ENCODE data around the gene LRRC61. TPM values are rescaled to one million over a fixed set of nuclear protein-coding genes. Genes with fewer than 3 reads are reported as not detected.

LRRC61 gene
- total RNA-seq, 2 donors from 2014 or later: 4.6 to 10.2 TPM

DNA sequence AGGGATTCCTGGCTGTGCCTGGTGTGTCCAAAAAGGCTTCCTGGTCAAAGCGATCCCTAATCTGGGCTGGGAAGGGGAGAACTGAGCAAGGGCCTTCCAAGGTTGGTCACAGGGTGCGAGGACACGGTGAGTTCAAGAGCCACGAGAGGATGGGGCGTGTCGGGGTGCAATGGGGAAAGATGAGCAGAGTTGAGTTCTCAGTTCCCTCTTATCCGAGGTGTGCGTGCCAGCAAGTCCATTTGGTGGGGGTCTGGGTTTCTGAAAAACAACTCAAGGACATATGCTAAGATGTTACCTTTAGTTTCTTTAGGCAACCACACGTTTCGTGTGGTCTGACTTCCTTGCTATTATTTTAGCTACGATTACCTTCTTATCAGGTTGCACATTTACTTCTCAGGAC lies 57.3 kb downstream of the LRRC61 start:
- DNase-seq (ENCODE audit: low spot score) (no peak), ATAC-seq (ENCODE audit: insufficient number of reproducible peaks, low FRiP score, low read depth) (no peak)
- H3K4me1 ChIP-seq (ENCODE audit: control insufficient read depth in 1 of 2, low read depth in 2 of 2): peaks cover 5 to 13% of the 10 kb centered on the region in 2 donors
- TF ChIP-seq, protein P1, sequence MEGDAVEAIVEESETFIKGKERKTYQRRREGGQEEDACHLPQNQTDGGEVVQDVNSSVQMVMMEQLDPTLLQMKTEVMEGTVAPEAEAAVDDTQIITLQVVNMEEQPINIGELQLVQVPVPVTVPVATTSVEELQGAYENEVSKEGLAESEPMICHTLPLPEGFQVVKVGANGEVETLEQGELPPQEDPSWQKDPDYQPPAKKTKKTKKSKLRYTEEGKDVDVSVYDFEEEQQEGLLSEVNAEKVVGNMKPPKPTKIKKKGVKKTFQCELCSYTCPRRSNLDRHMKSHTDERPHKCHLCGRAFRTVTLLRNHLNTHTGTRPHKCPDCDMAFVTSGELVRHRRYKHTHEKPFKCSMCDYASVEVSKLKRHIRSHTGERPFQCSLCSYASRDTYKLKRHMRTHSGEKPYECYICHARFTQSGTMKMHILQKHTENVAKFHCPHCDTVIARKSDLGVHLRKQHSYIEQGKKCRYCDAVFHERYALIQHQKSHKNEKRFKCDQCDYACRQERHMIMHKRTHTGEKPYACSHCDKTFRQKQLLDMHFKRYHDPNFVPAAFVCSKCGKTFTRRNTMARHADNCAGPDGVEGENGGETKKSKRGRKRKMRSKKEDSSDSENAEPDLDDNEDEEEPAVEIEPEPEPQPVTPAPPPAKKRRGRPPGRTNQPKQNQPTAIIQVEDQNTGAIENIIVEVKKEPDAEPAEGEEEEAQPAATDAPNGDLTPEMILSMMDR (IDR thresholded peaks at IDR 0.05): no peak
- H3K4me3 ChIP-seq: peak overlapping the region; percentile 77
- H3K36me3 ChIP-seq: no peaks in the 10 kb centered on the region
- no peak overlapping the region for H3K27ac ChIP-seq
- no peaks in the 10 kb centered on the region for H3K27me3 ChIP-seq (replicated peaks; ENCODE audit: insufficient read depth)
- no peaks in the 10 kb centered on the region for H3K9me3 ChIP-seq

DNA sequence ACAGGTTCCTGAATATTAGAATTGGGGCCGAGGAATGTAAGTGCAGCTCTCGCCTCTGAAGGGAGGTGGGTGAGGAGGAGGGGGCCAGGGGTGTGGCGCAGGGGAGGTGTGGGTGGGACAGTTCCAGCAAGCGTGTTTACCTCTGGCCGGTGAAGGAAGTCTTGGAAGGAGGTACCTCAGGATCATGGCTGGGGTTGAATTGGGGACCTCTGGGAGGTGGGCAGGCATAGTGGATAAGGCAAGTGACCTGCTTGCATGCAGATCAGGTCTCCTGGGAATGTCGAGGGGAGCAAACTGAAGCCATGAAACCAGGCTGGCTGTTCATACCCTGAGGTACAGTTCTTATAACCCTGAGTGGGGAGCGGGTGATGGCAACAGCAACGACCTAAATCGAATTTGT lies 57.9 kb downstream of the LRRC61 start:
- Histone ChIP-seq H3K27ac (no peak overlapping the region), H3K36me3 (no peaks in the 10 kb centered on the region), H3K9me3 (no peaks in the 10 kb centered on the region), H3K4me3 (no peak overlapping the region), H3K4me1 (ENCODE audit: control insufficient read depth in 1 of 2, low read depth in 2 of 2) (peaks cover 5 to 13% of the 10 kb centered on the region in 2 donors), H3K27me3 (replicated peaks; ENCODE audit: insufficient read depth) (no peaks in the 10 kb centered on the region)
- TF ChIP-seq, protein P1 (IDR thresholded peaks at IDR 0.05): no peak
- no peak for ATAC-seq (ENCODE audit: insufficient number of reproducible peaks, low FRiP score, low read depth)
- no peak for DNase-seq (ENCODE audit: low spot score)

DNA sequence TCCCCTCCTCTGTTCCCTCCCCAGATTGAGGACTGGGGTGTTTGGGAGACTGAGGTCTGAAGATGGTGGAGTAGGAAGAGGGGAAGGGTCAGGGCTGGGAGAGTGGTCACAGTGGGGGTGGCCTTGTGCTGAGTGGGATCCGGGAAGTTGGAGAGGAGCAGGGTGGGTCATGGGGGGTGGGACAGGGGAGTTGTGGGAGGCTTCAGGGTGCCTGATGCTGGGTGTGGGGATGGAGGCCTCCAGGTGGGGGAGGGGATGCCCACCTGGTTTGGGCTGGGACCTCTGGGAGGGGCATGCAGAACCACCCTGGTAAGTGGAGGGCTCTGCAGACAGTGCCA lies 58.6 kb downstream of the LRRC61 start:
- peaks cover 5 to 13% of the 10 kb centered on the region in 2 donors for H3K4me1 ChIP-seq (ENCODE audit: control insufficient read depth in 1 of 2, low read depth in 2 of 2)
- DNase-seq (ENCODE audit: low spot score) (no peak), ATAC-seq (ENCODE audit: insufficient number of reproducible peaks, low FRiP score, low read depth) (no peak)
- TF ChIP-seq, protein P1 (IDR thresholded peaks at IDR 0.05): no peak
- H3K4me3 ChIP-seq: no peak overlapping the region
- H3K27ac ChIP-seq: no peak overlapping the region
- H3K9me3 ChIP-seq: no peaks in the 10 kb centered on the region
- H3K27me3 ChIP-seq (replicated peaks; ENCODE audit: insufficient read depth): no peaks in the 10 kb centered on the region
- H3K36me3 ChIP-seq: no peaks in the 10 kb centered on the region

DNA sequence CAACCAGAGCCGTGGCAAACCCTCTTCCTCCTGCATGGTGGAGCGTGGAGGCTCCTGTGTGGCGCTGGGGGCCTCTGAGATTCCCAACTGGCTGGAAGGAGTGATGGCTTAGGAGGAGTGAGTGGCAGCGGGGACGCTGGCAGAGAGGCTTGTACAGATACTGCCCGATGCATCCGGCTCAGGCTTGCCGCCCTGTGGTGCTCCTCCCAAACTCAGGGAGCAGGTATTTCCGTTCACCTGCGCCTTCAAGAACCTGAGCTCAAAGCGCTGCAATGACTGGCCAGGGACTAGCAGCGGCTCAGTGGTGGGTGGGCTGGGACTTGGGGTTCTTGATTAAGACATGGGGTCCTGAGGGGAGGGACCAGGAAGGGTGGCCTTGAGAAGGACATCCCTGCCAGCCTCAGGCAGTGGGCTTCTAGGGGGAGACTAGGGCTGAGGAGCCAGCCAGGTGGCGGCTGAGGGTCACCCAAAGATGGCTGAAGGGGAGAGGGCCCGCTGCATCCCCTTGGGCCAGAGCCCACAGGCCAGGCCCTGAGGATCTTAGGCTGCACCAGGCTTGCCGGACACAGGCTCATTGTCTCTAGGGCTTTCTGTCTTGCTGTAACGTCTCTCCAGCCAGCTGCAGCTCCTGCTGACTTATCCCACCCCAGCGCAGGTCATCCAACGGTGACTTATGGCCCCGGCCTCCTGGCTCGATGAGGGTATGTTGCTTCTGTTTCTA lies 59.1 kb downstream of the LRRC61 start:
- DNase-seq (ENCODE audit: low spot score) (no peak), ATAC-seq (ENCODE audit: insufficient number of reproducible peaks, low FRiP score, low read depth) (no peak)
- TF ChIP-seq, protein P1 (IDR thresholded peaks at IDR 0.05): no peak
- no peak overlapping the region for H3K27ac ChIP-seq
- no peaks in the 10 kb centered on the region for H3K36me3 ChIP-seq
- H3K4me1 ChIP-seq (ENCODE audit: control insufficient read depth in 1 of 2, low read depth in 2 of 2): peaks cover 5 to 13% of the 10 kb centered on the region in 2 donors
- H3K4me3 ChIP-seq: no peak overlapping the region
- no peaks in the 10 kb centered on the region for H3K9me3 ChIP-seq
- H3K27me3 ChIP-seq (replicated peaks; ENCODE audit: insufficient read depth): no peaks in the 10 kb centered on the region

DNA sequence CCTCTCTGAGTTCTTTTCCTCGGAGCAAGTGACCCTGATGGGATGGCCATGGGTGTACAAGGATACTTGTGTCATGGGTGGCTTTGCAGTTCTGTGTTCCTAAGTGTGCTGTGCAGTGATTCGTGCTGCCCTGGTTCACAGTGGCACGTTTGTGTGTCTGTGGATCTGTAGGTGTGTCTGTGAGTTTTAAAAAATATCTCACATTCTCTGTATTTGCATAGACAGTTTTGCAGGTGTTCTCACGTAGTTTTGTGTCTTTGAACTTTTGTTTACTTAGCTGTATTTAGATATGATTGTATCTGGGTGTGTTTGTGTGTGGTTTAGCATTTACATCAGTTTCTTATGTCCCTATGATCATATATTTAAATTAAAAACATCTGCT lies 59.7 kb downstream of the LRRC61 start:
- Histone ChIP-seq H3K4me1 (ENCODE audit: control insufficient read depth in 1 of 2, low read depth in 2 of 2) (peaks cover 5 to 13% of the 10 kb centered on the region in 2 donors), H3K4me3 (no peak overlapping the region), H3K27me3 (replicated peaks; ENCODE audit: insufficient read depth) (no peaks in the 10 kb centered on the region), H3K27ac (no peak overlapping the region), H3K9me3 (no peaks in the 10 kb centered on the region), H3K36me3 (no peaks in the 10 kb centered on the region)
- TF ChIP-seq, protein P1 (IDR thresholded peaks at IDR 0.05): no peak
- DNase-seq (ENCODE audit: low spot score) (no peak), ATAC-seq (ENCODE audit: insufficient number of reproducible peaks, low FRiP score, low read depth) (no peak)

Data from thoracic aorta (tissue), 2 donors.